NCI-H2029 treated with DMSO at 0.1 percent for 48 hours (cell line): ENCODE data around the gene COPS3.
A peak's percentile ranks its signal among the peaks of the same experiment; 100 is the strongest.

Source experiments
- DNase-seq: peaks from one replicate; lab custom pipeline; 2025; lab: John Stamatoyannopoulos, UW

The COPS3 gene

DNA sequence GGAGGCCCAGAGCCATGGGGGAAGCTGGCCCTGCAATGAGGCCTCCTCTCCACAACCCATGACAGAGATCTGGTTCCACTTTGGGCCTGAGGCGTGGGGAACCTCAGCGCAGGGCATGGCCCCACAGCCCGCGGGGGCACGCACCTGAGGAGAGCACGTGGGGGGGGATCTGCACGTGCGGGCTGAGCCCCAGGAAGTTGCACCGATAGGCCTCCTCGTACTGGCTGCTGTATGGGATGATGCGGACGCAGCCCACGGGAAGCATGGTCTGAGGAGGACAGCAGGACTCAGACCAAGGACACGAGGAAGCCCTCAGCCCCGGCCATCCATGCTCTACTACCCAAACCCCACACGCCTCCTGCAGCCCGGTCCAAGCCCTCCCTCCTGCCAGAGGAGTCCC lies 64.8 kb downstream of the COPS3 start:
- DNase-seq, result no peak

DNA sequence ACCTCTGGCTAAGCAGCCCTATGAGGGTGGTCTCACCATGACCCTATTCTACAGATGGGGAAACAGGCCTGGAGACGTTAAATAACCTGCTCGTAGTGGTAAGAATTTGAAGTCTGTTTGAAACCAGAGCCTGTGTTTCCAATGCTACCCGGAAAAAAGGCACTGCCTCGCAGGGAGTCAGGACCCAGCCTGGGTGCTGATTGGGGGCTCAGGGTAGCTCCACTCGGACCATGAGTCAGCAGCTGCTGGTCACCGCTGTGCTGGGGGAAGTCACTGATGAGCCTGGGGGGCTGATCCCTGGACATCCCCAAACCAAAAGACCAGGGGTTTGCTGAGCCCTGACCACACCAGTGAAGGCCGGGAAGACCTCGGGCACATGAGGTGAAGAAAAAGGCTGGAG lies 65.5 kb downstream of the COPS3 start:
- DNase-seq, result no peak

DNA sequence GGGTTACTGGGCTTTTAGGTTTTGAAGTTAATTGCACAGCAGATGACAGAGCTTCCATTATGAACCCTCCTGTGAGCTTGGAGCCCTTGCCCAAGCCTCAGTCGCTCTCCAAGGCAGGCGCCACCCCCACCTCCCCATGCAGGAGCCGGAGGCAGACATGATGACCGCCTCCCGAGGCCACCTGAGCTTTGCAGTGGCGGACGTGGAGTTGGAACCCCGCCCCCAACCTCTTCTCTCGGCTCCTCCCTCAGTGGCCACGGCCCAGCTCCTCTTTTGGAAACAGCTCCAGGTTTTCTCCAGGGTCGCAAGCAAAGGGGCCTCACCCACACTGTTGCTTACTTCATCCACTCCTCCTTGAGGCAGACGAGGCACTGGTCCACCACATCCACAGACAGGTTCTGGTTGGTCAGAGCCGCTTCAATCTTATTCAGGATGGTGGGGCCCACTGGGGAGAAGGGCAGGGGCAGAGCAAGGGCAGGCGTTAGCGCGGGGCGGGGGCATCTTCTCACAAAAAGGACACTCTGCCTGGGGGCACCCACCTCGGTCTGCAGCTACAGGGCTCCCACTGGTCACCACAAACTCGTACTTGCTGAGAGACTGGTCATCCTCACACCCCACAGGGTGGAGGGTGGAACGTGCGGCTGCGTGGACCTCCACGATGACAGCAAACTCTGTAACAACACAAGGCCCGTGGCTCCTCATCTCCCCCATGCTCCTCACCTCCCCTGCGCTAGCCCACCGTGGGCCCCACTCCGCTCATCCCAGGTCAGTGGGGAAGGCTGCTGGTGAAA lies 66.2 kb downstream of the COPS3 start:
- DNase-seq, result no peak

DNA sequence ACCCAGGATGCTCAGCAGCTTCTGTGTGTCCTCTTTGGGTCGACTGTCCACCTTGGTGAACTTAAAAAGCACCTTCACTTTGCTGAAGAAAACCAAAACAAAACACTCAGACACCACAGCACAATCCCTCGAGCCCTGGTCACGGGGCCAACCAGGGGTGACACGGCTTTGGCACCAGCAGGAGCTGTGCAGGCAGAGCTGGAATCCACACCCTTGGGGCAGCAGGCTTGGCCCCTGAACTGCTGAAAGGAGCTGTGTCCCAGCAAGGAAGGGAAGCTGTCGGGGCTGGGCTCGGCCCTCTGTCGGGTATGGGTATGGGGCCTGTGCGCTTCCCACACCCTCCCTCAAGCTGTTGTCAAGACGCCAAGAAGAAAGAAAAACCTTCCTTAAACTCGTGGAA lies 67.3 kb downstream of the COPS3 start:
- no peak for DNase-seq

DNA sequence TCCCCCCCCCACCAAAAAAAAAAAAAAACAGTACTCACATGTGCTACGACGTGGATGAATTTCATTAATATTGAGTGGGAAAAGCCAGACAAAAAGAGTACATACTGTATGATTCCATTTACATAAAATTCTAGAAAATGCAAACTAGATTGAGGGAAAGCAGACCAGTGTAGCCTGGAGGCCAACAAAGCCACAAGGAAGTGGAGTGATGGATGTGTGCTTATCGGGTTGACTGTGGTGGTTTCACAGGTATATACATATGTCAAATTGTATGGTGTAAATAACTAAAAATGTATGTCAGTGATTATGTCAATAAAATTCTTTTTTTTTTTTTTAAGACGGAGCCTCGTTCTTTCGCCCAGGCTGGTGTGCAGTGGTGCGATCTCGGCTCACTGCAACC lies 73.0 kb downstream of the COPS3 start:
- DNase-seq, result no peak

DNA sequence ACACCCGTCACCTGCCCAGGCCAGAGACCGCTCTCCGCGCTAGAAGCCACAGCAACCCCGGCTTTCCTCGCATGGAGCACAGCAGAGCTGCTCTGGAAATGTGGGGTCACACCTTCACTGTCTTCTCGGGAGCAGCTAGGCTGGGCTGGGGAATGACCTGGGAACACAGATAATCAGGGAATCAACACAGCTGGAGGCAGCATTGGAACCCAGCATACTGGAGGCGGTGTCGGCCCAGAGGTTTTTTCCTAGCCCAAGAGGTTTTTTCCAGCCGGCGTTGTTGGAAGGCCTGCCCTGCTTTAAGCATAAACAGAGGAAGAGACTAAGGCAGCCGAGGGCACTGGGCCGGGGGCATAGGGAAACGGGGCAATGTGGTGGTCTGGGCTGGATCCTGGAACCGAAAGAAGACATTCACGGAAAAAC lies 74.1 kb downstream of the COPS3 start:
- DNase-seq, result no peak

DNA sequence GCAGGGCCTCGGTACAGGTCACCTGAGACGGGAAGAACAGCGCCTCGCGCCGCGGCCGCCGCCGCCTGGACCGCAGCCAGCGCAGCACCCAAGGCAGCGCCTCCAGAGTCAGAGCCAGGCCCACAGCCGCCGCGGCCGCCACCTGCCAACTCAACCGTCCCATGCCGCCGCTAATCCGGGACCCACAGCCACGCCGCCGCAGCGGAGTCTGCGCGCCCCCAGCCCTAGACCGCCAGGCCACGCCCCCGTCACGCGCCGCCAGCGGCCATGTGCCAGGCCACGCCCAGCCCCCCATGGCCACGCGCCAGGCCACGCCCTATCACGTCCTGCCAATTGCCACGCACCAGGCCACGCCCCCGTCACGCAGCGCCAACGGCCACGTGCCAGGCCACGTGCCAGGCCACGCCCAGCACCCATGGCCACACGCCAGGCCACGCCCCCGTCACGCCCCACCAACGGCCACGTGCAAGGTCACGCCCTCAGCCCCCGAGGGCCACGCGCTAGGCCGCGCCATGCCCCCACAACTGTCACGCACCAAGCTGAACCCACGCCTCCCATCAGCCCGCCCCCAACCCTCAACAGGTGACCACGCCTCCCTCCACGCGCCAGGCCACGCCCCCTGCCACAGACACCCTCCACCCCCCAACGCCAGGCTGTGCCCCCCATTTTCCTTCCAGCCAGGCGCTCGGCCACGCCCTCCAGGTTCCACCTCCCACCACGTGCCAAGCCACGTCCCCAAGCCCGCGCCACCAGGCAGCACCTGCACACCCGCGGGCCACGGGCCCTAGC lies 74.7 kb downstream of the COPS3 start, which contains the start of gene PLD6:
Gene PLD6, minus strand, starts transcription at position 210 of the 789 bp plus-strand sequence. Its CDS starts 47 bp downstream, at position 163.
- peak; percentile 31 for DNase-seq

DNA sequence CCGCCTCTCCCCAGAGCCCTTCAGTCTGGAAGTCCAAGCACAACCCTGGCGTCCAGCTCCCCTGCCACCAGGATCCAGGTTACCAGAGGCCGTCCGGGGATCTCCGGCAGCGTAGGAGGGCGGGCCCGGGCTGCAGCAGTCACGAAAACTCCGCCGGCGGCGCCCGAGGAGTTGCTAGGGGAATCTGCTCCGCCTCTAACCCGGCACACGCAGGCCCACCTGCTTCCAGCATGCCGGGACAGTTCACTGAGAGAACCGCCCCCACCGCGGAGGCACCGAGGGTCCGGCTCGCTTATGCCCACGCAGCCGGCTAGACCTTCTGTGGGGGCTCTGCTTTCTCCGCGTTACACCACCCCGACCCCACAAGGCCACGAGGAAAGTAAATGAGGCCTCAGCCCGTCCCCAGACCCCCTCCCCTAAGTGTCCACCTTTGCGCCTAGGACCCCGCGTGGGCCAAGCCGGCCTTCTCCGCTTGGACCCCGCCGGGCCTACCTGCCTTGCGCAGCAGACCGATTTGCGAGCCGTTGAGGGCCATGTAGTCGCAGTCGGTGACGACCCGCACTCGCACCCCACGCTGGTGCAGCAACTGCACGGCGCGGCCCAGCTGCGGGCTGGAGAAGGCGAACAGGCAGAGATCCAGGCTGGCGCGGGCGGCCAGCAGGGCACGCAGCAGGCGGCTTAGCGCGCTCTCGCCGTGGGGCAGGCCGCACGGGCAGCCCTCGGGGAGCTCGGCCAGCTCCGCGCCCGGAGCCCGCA lies 75.5 kb downstream of the COPS3 start:
- DNase-seq, result no peak

DNA sequence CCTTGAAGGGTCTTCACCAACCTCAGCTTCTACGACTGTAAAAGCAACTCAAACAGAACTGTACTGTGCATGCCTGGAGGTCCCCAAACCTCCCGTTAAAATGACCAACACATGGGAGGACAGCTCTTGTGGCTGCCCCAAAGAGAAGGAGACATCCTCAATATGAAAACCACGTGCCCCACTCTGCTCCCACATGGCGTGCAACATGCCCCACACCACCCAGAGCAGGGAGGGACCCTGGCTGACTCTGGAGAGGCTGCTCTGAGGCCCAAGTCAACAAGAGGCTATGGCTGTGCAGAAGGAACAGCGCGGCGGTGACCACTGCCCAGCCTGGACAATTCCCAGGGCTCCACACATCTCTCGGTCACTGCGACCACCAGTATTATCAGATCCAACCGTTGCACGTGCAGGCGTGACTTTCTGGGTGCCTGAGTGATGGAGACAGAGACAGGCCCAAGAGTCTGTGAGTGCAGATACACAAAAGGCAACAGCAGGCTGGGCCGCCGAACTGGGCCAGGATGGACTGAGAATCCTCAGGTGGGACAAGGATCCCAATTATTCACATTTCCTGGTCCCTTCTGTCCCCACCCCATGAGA lies 76.3 kb downstream of the COPS3 start:
- no peak for DNase-seq

DNA sequence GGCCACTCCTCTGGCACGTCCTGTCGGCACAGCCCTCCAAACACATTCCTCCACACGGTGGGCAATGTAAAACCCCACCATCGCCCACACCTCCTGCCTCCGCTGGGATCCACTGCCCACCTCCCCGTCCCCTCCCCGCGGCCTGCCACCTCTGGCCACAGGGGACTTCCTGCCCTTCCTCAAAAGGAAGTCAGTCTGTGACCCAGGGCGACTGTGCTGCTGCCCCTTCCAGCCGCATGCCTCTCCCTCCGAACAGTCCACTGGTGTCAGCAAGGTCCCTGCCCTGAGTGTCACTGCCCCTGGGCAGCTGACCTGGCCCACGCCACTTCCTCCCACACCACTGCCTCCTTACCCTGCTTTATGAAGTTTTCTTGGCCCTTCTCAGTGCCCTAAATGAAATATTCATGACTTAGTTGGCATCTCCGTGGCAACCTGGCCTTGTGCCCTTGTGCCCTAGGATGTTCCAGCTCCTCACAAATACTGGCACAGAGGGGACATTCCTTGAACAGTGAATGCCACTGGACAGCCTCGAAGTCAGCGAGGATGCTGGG lies 76.9 kb downstream of the COPS3 start:
- DNase-seq, result no peak

DNA sequence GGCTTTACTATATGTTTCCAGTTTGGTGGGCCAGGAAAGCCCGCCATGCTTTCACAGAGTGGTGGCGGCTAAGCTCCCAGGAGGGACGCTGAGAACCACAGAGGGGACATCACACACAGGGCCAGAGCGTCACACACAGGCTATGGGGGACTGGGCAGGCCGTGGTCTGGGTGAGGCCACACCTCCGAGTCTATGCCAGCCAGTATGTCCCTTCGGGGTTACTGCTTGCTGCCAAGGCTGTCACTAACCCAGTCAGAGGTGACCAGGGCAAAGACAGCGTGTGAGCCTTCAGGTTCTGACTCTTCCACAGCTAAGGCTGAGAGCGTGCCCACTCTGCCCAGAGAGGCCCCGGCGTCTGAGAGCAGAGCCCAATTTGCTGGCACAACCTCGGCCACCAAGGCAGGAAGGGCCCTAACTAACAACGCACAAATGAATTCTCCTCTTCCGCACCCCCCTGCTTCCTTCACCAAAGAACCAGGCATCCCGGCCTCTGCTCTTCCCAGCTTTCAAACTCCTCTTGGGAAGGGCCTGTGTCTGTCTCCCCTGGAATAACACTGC lies 77.8 kb downstream of the COPS3 start:
- DNase-seq, result no peak

DNA sequence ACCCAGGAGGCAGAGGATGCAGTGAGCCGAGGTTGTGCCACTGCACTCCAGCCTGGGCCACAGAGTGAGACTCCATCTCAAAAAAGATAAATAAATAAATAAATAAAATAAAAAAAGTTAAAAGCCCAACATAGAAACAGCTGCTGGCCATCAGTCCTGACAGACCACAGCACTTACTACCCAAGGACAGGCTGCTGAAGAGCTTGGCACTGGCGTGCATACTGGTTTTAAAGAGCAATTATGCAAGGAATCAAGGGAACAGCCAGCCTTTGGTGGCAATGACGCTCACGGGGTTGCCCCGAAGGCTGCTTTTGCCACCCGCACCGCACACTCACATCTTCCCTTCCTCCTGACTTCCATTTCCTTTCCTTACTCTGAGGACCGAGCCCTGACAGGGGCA lies 79.1 kb downstream of the COPS3 start:
- DNase-seq, result no peak

DNA sequence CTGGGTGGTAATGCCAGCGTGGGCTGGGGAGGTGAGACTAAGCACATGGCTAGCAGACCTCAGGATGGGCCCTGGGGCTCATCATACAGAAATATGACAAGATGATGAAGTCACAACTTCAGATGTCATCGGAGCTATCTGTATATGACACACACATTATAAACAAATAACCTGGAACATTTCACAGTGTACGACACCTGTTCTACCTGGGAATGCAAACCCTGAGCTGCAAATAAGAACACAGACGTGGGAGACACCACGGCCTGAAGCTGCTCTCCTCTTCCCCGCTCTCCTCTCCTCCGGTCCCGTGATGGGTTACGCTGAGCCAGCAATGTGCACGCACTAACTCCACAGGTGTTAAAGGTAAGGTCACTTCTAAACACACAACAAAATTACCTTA lies 79.8 kb downstream of the COPS3 start:
- DNase-seq, result no peak

DNA sequence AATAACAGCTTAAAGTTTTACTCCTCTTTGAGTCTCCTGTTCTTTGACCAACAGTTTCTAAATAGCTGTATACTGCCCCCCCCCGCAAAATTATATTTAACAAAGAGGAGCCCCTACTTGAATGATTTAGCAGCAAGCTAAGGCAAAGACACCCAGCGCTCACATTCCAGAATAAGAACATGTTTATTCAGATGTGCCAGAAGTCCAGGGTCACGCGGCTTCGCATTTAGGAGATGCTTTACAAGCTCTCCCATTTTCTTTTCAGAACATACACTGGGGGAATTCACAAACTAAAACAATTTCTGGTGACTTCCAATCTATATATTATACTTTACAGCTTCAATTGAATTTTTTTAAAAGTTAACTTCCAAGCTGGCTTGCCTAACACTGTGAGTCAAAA lies 80.2 kb downstream of the COPS3 start:
- no peak for DNase-seq

DNA sequence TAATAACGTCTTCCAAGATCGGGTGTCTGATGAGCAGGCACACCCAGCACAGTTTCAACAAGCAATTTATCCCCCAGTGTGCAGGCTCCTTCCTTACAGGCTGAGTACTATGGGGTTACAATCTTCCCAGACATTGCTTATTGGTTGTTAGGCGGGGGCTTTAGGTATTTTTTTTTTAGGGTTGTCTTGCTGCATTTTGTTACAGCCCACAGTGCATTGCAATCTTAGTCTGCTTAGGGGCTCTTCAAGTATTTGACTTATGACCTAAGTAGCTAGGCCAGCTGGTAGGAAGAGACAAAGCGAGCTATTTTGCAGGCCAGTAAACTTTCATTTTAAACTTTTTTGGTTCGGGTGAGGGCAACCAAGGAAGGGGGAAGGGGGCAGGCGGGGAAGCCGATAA lies 80.7 kb downstream of the COPS3 start:
- no peak for DNase-seq

DNA sequence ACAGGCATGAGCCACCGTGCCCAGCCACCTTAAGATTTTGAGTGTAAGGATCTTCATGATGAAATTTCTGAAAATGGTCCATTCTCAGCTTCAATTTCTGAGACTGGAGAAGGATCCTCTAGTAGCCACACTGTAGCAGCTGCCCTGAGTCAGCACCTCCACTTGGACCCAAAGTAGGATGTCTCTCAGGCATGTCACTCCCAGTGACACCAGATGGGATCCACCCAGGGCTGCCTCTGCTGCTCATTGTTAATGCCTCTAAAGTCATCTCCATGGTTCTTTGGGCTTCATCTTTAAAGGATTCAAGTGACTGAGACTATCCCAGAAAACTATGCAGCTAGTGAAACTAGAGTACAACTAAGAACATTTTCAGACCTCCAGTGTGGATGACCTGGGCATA lies 82.8 kb downstream of the COPS3 start:
- DNase-seq, result no peak

DNA sequence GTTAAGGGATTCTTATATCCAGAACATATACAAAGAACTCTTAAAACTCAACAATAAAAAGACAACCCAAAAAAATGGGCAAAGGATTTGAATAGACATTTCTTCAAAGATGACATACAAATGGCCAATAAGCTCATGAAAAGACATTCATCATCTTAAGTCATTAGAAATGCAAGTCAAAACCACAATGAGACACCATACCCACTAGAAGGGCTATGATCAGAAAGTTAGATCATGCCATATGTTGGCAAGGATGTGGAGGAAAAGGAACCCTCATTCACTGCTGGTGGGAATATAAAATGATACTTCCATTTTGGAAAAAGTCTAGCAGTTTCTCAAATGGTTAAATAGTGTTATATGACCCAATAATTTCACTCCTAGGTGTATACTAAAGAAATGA lies 84.3 kb downstream of the COPS3 start:
- DNase-seq, result no peak
